Fibroblast of the conjunctiva (primary cell): ENCODE results near the gene TIPRL.
A peak's percentile ranks its signal among the peaks of the same experiment; 100 is the strongest.
"Not testable (repeated sequence)": the region's sequence is repeated elsewhere in the genome, so short reads cannot be mapped to it uniquely, and the experiment has no call there.

Experiments
- DNase-seq: peaks from one replicate; pipeline ENCODE4 v3.0.0-alpha.2; 2010; ENCODE audit warnings: low read depth

TIPRL gene

DNA sequence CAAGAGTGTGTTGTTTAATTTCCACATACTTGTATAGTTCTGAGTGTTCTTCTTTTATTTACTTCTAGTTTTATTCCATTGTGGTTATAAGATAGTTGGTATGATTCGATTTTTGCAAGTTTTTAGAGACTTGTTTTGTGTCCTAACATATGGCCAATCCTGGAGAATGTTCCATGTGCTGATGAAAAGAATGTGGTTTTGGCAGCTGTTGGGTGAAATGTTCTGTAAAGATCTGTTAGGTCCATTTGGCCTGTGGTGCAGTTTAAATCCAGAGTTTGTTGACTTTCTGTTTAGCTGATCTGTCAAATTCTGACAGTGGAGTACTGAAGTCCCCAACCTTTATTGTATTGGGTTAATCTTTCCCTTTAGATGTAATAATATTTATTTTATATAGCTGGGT, 19.5 kb upstream of the TIPRL start:
- no peak for DNase-seq

DNA sequence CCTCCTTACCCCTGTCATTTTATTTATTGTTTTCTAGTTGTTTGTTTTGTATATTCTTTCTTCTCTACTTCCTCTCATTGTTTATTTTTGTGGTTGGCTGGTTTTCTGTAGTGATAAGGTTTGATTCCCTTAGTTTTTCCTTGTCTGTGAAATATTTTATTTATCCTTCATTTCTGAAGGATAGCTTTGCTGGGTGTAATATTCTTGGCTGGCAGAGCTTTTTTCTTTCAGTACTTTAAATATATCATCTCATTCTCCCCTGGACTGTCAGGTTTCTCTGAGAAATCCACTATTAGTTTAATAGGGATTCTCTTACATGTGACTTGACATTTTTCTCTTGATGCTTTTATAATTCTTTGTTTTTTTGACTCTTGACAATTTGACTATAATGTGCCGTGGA, 18.8 kb upstream of the TIPRL start:
- no peak for DNase-seq

GRCh38 chr1:168161459-168161858, 17.3 kb upstream of the TIPRL start:
- no peak for DNase-seq

DNA sequence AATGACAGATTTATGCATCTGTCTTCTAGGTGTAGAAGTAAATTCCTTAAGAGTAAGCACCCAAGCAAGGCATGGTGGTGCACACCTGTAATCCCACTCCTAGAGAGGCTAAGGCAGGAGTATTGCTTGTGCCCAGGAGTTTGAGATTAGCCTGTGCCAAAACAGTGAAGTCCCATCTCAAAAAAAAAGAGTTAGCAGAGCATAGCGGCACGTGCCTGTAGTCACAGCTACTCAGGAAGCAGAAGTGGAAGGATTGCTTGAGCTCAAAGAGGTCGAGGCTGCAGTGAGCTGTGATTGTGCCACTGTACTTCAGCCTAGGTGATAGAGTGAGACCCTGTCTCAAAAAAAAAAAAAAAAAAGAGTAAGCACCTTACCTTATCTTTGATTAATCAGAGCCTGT, 15.1 kb upstream of the TIPRL start:
- DNase-seq: no peak

DNA sequence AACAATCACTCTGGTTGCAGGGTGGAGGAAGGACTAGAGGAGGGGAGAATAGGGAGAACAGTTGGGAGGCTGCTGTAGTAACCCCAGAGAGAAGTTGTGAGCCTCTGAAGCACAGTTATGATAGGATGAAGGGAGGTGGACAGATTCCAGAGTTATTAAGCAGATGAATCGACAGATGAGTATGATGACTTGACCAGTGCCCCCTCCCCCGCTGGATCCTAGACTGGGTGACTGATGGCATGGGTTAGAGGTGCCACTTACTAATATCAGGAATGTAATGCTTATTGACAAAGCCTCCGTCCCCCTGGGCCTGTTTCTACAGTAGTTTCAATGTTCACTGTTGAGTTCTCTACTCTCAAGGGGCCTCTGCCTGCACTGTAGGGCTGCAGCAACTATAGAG, 14.0 kb upstream of the TIPRL start:
- DNase-seq: no peak

- DNase-seq: no peak
These were observed 11.0 kb upstream of the TIPRL start for GRCh38 chr1:168167806-168168205.

DNA sequence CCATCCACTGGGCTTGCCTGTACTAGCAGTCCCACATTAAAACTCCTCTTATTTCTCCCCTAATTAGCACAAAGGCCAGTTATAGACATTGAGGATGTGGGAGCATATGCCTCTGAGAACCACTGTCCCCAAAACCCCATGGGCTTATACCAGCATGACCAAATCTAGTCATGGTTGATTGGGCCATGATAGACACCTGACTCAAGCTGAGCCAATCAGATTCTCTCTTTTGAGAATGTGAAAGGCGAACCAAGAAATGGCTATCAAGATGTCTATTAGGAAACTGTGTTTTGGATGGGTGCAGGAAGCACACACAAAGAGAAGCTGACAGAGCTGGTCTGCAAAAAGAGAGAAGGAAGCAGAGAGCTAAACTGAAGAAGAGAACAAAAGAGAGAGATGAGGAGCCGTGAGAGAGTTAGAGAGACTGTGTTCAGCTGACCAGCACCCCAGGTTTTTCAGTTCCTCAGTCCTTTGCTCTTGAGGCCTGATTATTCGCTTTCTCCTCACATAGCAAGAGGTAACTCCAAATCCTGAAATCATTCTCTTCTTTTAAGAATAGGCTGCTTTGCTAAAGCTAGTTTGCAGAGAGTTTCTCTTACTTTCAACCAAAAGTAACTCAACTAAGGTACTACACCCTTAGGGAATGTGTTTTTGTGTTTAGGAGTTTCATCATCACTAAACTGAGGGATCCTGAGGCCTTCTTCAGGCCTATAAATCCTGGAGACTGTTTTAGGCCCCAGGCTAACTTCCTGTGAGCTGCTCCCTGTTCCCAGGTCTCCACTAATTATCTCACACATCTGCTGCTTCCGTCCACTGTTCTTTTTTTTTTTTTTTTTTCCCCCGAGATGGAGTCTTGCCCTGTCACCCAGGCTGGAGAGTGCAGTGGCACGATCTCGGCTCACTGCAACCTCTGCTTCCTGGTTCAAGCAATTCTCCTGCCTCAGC, 7.9 kb upstream of the TIPRL start:
- no peak for DNase-seq

DNA sequence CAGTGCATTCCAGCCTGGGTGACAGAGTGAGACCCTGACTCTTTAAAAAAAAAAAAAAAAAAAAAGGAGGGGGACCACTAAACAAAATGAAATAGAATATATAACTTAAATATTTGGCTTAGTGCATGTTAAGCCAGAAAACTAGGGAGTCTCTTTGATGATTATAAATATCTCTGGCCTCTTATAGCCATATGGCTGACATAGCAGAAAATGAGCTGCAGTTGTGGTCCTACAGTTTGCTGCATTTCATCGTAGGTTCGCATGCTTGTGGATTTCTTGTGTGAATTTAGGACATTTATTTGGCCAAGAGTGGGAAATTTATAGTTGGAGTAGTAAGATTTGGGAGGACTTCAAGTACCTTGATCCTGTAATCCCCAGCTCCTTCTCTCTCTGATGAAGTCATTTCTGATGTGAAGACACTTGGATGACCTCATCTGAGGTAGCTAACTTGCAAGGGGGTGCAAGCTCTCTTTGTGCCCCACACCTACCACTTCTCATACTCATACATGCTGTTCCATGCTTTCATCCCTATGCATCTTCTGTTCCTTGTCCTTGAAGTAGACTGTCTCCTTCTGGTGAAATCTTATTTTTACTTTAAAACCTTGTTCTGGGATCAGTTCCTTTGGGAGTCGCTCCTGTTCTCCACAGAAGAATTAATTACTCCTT, 6.4 kb upstream of the TIPRL start:
- no peak for DNase-seq

DNA sequence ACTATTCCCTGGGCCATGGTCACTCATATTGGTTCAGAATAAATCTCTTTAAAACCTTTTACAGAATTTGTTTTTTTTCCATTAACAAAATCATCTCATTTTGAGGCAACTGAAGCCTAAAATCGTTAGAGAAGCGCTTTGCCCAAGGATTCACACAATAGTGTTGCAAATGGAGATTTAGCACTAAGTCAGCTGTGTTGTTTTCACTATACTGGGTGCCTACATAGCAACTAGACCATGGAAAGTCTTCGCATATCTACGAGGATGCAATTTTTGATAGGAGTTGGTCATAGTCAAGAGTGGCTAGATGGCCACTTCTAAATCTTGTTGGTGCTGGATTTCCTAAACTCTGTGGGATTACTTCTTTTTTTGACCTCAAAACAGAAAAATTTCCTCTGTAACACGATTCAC, 530 bp upstream of the TIPRL start:
- no peak for DNase-seq

GRCh38 chr1:168179438-168180147, 831 bp downstream of the TIPRL start:
- no peak for DNase-seq

- DNase-seq: no peak
These were observed 1.4 kb downstream of the TIPRL start for GRCh38 chr1:168180148-168180524.

GRCh38 chr1:168181063-168181720, 2.4 kb downstream of the TIPRL start:
- not testable (repeated sequence) for DNase-seq

GRCh38 chr1:168187177-168187576, 8.4 kb downstream of the TIPRL start:
- no peak for DNase-seq

GRCh38 chr1:168190403-168190802, 11.6 kb downstream of the TIPRL start:
- DNase-seq: no peak

- DNase-seq: no peak
These were observed 16.7 kb downstream of the TIPRL start for GRCh38 chr1:168195199-168196135.

GRCh38 chr1:168199056-168199455, 20.3 kb downstream of the TIPRL start:
- no peak for DNase-seq

DNA sequence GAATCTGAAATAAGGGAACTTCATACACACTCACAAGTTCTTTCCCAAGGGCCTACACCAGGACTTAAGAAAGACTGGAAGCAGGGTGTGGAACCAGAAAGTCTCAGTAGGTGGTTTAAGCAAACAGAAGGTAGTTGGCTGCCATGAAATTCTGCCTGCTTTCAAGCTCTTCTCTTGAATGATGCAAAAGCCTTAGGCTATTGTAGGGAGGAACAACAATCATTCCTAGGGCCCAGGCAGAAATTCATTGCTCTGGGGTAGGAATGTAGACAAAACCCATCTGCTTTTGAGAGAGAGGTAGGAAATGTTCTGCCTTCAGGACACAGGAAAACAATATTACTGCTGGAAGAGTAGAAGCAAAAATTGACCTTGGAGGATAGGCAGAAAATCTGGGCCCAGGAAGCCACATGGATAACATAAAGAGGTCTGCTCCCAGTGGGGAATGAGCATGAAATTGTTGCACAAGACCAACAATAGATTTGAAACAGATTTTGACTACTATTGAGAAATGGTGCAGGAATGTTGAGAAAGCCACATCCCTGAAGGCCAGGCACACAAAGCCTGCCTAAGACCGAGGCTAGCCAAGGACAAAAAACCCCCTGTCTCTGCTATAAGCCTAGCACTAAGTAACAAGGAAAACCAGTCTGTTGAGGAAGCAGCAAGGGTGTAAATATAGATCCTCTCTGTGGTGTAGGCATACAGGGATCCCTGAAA, 24.3 kb downstream of the TIPRL start:
- peak; percentile 94 for DNase-seq

DNA sequence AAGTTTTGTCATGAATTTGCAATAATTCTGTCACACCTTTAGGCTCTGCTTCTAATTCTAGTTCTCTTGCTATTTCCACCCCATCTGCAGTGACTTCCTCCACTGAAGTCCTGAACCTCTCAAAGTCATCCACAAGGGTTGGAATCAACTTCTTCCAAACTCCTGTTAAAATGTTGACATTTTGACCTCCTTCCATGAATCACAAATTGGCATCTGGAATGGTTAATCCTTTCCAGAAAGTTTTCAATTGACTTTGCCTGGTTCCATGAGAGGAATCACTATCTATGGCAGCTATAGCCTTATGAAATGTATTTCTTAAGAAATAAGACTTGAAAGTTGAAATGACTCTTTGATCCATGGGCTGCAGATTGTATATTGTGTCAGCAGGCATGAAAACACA, 27.3 kb downstream of the TIPRL start:
- DNase-seq: no peak

- not testable (repeated sequence) for DNase-seq
These were observed 28.9 kb downstream of the TIPRL start for GRCh38 chr1:168207673-168208072.

- DNase-seq: no peak
These were observed 31.6 kb downstream of the TIPRL start for GRCh38 chr1:168210312-168210711.
